ENCODE measurements around the gene FBXW7. TPM values are rescaled to one million over a fixed set of nuclear protein-coding genes. Genes with fewer than 3 reads are reported as not detected.

FBXW7 gene
- total RNA-seq, 4 donors from 2014 or later = 11.6 to 125 (median 49.5) TPM

DNA sequence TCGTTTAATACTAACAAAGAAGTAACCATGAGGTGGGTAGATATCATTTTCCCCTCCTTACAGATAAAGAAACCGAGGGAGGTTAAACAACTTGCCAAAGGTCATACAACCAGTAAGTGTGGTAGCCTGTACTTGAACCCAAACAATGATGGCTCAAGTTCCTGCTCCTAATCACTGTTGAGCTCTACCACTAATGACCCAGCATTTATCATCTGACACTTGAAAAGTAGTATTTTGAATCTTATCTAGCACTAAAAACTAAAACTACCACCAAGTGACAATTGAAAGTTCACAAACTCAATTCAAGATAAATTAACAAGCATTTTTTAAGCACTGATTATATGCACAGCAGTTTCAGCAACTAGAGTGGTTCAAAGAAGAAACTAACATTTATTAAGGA, 13.1 kb downstream of the FBXW7 start:
- DNase-seq = no peak
- H3K4me1 ChIP-seq = peaks cover 0 to 9% (median 5%) of the 10 kb centered on the region in 4 donors
- no peaks in the 10 kb centered on the region for H3K27me3 ChIP-seq
- H3K9me3 ChIP-seq = no peaks in the 10 kb centered on the region
- intact Hi-C loops (cut with DNase I; ENCODE audit: low total_unique reads) (no loop called here), in situ Hi-C loops (cut with MboI; ENCODE audit: low pct_ligation_motif_present in 1 of 4, low pct_unique_long_range_greater_than_20kb in 1 of 4, low sequenced_read_pairs in 3 of 4) (no loop called here)
- H3K4me3 ChIP-seq = no peak overlapping the region
- H3K36me3 ChIP-seq = no peaks in the 10 kb centered on the region
- H3K27ac ChIP-seq = no peak overlapping the region
- WGBS, 2 donors (ENCODE audit: low coverage in 1 of 2) = 80 to 93% methylated on average over 2 of the region's 2 CpGs
- TF ChIP-seq POLR2AphosphoS5 (IDR thresholded peaks at IDR 0.05) (no peak), POLR2A (IDR thresholded peaks at IDR 0.05) (no peak), EP300 (IDR thresholded peaks at IDR 0.05; ENCODE audit: low read depth) (no peak)
- TF ChIP-seq, protein P1, sequence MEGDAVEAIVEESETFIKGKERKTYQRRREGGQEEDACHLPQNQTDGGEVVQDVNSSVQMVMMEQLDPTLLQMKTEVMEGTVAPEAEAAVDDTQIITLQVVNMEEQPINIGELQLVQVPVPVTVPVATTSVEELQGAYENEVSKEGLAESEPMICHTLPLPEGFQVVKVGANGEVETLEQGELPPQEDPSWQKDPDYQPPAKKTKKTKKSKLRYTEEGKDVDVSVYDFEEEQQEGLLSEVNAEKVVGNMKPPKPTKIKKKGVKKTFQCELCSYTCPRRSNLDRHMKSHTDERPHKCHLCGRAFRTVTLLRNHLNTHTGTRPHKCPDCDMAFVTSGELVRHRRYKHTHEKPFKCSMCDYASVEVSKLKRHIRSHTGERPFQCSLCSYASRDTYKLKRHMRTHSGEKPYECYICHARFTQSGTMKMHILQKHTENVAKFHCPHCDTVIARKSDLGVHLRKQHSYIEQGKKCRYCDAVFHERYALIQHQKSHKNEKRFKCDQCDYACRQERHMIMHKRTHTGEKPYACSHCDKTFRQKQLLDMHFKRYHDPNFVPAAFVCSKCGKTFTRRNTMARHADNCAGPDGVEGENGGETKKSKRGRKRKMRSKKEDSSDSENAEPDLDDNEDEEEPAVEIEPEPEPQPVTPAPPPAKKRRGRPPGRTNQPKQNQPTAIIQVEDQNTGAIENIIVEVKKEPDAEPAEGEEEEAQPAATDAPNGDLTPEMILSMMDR (IDR thresholded peaks at IDR 0.05) = no peak

DNA sequence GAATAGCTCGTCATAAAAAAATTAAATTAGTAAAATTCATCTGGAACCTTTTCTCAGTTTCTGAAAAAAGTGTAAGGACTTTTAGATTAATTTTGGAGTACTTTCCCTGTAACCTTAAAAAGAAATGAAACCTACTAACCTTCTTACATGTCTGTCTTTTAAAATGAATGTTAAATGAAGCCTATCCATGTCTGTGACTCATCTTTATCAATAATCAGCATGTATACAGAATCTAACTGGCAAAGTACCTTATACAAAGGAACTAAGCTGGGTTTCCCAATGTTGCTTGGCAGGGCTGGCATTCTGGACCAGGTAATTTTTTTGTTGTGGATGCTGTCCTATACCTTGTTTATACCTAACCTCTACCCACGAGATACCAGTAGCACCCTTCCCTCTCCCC, 13.6 kb downstream of the FBXW7 start:
- WGBS, 2 donors (ENCODE audit: low coverage in 1 of 2) = 80 to 100% methylated on average over 1 to 2 of the region's 2 CpGs
- TF ChIP-seq POLR2AphosphoS5 (IDR thresholded peaks at IDR 0.05) = no peak

GRCh38 chr4:152516156-152516555, 19.7 kb downstream of the FBXW7 start:
- TF ChIP-seq, protein P1 (IDR thresholded peaks at IDR 0.05) = no peak
- TF ChIP-seq EP300 (IDR thresholded peaks at IDR 0.05; ENCODE audit: low read depth) = no peak
- no peak for TF ChIP-seq POLR2A (IDR thresholded peaks at IDR 0.05)
- TF ChIP-seq POLR2AphosphoS5 (IDR thresholded peaks at IDR 0.05) = no peak
- no peak for DNase-seq

More for the DNA sequence above, 13.6 kb downstream of the FBXW7 start:
- in situ Hi-C loops (cut with MboI; ENCODE audit: low pct_ligation_motif_present in 1 of 4, low pct_unique_long_range_greater_than_20kb in 1 of 4, low sequenced_read_pairs in 3 of 4) (no loop called here), intact Hi-C loops (cut with DNase I; ENCODE audit: low total_unique reads) (no loop called here)
- Histone ChIP-seq H3K27ac (no peak overlapping the region), H3K9me3 (no peaks in the 10 kb centered on the region), H3K36me3 (no peaks in the 10 kb centered on the region), H3K27me3 (no peaks in the 10 kb centered on the region), H3K4me3 (no peak overlapping the region), H3K4me1 (peaks cover 0 to 9% (median 5%) of the 10 kb centered on the region in 4 donors)
- DNase-seq = no peak

DNA sequence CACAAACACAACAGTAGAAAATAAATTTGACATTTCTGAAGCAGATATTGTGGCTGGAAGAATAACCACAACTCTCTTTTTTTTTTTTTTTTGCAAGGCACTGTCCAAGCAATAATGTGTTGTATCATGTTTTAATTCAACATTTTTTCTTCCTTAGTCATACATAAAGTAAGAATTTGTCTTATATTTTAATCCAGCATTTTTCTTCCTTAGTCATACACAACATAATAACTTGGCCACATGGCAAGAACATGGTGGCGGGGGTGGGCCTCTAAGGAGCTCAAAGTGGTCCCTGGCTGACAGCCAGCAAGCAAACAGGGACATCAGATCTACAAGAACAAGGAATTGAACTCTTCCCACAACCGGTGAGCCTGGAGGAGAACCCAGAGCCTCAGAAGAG, 20.2 kb downstream of the FBXW7 start:
- 84 to 87% methylated on average over 2 of the region's 2 CpGs for WGBS, 2 donors (ENCODE audit: low coverage in 1 of 2)
- H3K36me3 ChIP-seq = no peaks in the 10 kb centered on the region
- intact Hi-C loops (cut with DNase I; ENCODE audit: low total_unique reads) (no loop called here), in situ Hi-C loops (cut with MboI; ENCODE audit: low pct_ligation_motif_present in 1 of 4, low pct_unique_long_range_greater_than_20kb in 1 of 4, low sequenced_read_pairs in 3 of 4) (no loop called here)
- TF ChIP-seq EP300 (IDR thresholded peaks at IDR 0.05; ENCODE audit: low read depth) (no peak), POLR2AphosphoS5 (IDR thresholded peaks at IDR 0.05) (no peak), POLR2A (IDR thresholded peaks at IDR 0.05) (no peak)
- TF ChIP-seq, protein P1 (IDR thresholded peaks at IDR 0.05) = no peak
- no peak for DNase-seq
- H3K9me3 ChIP-seq = no peaks in the 10 kb centered on the region
- peaks cover 0 to 5% (median 0%) of the 10 kb centered on the region in 4 donors for H3K4me1 ChIP-seq
- no peak overlapping the region for H3K27ac ChIP-seq
- no peak overlapping the region for H3K4me3 ChIP-seq
- no peaks in the 10 kb centered on the region for H3K27me3 ChIP-seq

More at GRCh38 chr4:152516156-152516555, 19.7 kb downstream of the FBXW7 start:
- H3K4me3 ChIP-seq = no peak overlapping the region
- no peaks in the 10 kb centered on the region for H3K27me3 ChIP-seq
- intact Hi-C loops (cut with DNase I; ENCODE audit: low total_unique reads) (no loop called here), in situ Hi-C loops (cut with MboI; ENCODE audit: low pct_ligation_motif_present in 1 of 4, low pct_unique_long_range_greater_than_20kb in 1 of 4, low sequenced_read_pairs in 3 of 4) (no loop called here)
- H3K36me3 ChIP-seq = no peaks in the 10 kb centered on the region
- WGBS, 2 donors (ENCODE audit: low coverage in 1 of 2) = 70 to 92% methylated on average over 1 to 8 of the region's 8 CpGs
- no peak overlapping the region for H3K27ac ChIP-seq
- peaks cover 0 to 3% (median 0%) of the 10 kb centered on the region in 4 donors for H3K4me1 ChIP-seq
- no peaks in the 10 kb centered on the region for H3K9me3 ChIP-seq

- Histone ChIP-seq H3K27ac (no peak overlapping the region), H3K4me1 (peaks cover 0 to 18% (median 7%) of the 10 kb centered on the region in 4 donors), H3K36me3 (no peaks in the 10 kb centered on the region), H3K27me3 (no peaks in the 10 kb centered on the region), H3K4me3 (no peak overlapping the region), H3K9me3 (no peaks in the 10 kb centered on the region)
- TF ChIP-seq, protein P1 (IDR thresholded peaks at IDR 0.05) = no peak
- no peak for TF ChIP-seq POLR2AphosphoS5 (IDR thresholded peaks at IDR 0.05)
- TF ChIP-seq EP300 (IDR thresholded peaks at IDR 0.05; ENCODE audit: low read depth) = no peak
- no peak for TF ChIP-seq POLR2A (IDR thresholded peaks at IDR 0.05)
- in situ Hi-C loops (cut with MboI; ENCODE audit: low pct_ligation_motif_present in 1 of 4, low pct_unique_long_range_greater_than_20kb in 1 of 4, low sequenced_read_pairs in 3 of 4) = no loop called here
- no peak for DNase-seq
- intact Hi-C loops (cut with DNase I; ENCODE audit: low total_unique reads) = no loop called here
Observed at GRCh38 chr4:152514356-152514755, 21.5 kb downstream of the FBXW7 start.

Data from transverse colon (tissue), 4 donors.